GM12801 (cell line): ENCODE data around the gene CITED1.

Source experiments
- TF ChIP-seq, protein P1 (sequence below): IDR thresholded peaks from one replicate; pipeline ENCODE4 v1.5.1; 2011; ENCODE audit warnings: control low read depth; ENCODE audit not compliant: insufficient read length; ENCODE audit errors: extremely low read depth

CITED1 gene

DNA sequence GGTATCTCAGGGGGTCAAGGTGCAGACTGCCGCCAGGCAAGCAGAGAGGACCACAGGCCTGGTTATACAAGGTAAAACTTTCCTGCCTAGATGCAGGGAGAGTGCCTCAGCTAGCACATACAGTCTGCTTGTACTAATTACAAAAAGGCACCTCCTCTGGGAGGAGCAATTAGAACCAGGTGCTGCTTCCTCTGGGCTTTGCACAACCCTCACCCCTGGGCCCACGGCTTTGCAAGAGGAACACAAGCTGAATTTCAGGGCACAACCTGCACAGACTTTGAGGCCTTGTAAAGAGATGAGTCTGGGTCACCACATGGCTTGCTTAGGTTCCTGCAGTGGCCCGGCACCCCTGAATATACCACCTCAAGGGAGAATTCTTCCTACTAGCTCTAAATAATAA lies 9.2 kb upstream of the CITED1 start:
- TF ChIP-seq, protein P1, sequence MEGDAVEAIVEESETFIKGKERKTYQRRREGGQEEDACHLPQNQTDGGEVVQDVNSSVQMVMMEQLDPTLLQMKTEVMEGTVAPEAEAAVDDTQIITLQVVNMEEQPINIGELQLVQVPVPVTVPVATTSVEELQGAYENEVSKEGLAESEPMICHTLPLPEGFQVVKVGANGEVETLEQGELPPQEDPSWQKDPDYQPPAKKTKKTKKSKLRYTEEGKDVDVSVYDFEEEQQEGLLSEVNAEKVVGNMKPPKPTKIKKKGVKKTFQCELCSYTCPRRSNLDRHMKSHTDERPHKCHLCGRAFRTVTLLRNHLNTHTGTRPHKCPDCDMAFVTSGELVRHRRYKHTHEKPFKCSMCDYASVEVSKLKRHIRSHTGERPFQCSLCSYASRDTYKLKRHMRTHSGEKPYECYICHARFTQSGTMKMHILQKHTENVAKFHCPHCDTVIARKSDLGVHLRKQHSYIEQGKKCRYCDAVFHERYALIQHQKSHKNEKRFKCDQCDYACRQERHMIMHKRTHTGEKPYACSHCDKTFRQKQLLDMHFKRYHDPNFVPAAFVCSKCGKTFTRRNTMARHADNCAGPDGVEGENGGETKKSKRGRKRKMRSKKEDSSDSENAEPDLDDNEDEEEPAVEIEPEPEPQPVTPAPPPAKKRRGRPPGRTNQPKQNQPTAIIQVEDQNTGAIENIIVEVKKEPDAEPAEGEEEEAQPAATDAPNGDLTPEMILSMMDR, result no peak

DNA sequence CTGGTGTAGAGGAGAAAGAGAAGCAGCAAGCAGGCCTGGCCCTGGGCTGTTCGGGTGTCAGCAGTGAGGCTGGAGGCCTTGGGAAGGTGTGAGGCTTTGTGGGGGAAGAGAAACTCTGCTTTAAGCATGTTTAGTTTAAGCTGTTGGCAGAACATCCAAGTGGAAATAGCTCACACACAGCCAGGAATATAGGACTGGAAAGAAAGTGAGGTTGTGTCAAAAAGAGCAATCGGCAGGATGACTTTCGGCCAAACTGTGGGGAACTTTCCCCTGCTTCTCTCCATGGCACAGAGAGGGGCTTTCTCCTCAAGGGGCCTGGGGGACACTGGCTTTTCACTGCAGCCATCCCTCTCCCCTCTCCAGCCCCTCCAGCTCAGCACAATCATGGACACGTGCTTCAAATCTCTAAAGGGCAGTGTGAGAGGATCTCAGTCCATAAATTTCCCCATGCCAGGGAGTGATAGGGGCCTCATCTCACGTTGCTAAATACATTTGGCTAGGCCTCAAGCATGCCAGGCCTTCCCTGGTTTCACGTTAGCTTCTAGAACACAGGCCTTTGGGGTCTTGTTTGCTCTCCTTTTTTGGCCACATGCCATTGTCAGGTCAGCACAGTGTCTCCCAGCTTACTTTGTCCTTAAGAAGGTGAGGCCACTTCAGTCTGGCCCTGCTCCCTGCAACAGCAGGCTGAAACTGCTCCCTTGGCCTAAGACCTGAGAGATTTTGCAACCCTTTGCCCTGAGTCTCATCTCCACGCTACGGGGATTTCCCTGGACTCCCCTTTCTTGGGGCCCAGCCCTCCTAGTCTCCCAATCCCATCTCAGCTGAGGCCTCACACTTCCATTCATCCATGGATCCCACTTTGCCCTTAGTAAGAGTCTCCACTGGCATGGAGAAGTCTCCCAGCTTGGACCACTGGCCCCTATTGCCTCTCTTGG lies 8.3 kb upstream of the CITED1 start:
- TF ChIP-seq, protein P1, result no peak

GRCh38 chrX:72312311-72312940 lies 6.7 kb upstream of the CITED1 start:
- TF ChIP-seq, protein P1, result no peak

DNA sequence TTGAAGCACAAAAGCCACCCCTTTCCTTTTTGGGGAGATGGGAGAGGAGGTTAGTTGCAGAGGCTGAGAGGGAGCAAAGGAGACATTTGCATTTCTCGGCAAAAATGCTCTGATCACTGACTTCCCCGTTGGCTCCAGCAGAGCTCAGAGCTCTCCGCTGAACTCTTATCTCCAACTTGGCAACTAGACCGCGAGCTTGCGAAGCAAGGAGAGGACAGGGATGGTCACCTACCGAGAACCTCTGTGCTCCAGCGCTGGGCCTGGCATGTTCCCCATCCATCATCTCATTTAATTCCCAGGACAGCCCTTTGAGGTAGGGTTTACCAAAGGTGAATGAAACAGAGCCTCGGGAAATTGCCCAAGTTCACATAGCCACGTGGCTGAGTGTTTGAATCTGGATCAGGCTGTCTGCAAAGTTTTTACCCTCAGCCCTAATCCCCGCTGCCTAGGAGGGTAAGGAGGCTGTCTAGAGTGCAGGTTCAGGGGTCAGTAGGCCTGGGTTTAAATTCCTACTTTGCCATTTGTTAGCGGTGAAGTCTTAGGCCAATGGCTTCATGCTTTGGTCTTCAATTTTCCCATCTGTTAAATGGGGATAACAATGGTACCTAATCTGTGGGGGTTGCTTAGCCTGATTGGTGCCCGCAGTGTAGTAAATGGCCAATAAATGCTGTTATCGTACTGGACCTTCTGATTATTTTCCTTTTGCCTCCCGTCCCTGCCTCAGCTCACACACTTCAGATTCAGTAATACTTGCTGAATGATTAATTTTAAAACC lies 3.8 kb upstream of the CITED1 start:
- TF ChIP-seq, protein P1, result no peak

DNA sequence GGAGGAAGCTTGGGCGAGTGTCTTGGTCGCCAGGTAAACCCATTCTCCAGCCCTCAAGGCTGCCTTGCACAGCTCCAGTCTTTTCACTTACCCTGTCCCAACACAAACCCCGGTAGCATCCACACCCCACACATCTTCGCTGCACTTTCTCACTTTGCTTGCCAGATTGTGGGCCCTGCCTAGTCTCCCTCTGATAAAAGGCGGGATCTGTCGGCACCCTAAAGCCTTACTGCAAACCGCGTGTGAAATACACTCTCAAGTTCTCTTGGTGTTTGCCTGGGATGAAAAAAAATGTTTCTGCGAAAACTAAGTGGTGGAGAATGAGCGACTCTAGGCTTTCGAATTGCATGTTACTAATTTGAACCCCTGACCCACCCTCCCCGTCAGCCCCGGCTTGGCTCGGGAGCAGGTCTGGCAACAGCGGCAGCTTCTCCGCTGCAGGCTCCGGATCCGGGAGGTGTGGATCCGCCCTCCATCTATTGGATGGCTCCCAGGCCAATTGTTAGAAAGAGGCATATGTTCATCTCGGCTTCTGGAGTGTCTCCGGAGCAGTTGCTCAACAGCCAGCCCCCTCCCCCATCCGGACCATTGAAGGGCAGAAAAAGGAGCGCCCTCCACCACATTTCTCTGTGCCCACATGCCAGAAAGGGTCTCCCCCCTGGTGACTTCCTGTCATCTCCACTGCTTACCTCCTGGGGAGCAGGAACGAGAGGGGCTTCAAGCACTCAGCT lies 3.0 kb upstream of the CITED1 start:
- TF ChIP-seq, protein P1, result no peak

DNA sequence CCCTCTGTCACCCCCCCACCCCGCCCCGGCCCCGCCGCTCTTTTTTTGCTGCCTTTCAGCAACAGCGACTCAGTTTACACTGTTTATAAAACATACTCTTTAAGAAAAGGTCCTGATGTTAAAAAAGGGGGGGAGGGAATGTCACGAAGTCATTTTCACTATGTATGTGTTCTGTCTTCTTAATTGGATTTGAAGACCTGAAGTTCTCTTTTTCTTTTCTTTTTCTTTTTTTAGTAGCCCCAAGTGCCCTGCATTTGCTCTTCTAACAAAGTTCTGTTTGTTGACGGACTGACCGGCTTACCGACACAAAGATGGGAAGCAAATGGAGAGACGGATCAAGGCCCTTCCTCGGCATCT lies 2.5 kb upstream of the CITED1 start:
- TF ChIP-seq, protein P1, result no peak

DNA sequence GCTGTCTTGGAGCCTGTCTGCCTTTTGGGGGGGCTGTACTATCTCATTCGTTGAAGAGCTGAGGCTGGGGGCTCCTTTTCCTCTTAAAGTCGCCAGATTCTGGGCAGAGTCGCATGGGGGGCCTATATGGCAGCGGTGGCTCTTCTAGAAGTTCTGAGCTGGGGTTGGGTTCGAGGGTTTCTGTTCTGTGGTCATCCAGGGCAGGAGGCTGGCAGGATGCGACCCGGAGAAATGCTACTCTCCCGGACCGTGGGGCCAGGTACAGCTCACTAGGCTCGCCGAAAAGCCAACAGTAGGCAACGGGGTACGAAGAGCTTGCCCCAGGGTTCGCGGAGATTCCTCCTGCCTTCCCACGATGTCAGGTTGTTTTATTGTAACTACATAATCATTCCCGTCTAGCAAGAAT lies 1.9 kb upstream of the CITED1 start:
- TF ChIP-seq, protein P1, result no peak
